Suprapubic skin (tissue), 4 donors: Measurements from ENCODE around the gene MADD. TPM values are rescaled to one million over a fixed set of nuclear protein-coding genes. Genes with fewer than 3 reads are reported as not detected.
"Not testable (repeated sequence)": the region's sequence is repeated elsewhere in the genome, so short reads cannot be mapped to it uniquely, and the experiment has no call there.

Experiments
- DNase-seq, 2 donors: peaks; one replicate each; pipeline ENCODE4 v3.0.0-alpha.2; 2019; ENCODE audit warnings: low spot score in 2 of 2
- H3K27ac ChIP-seq: fragments of 200-600 bp; sonication (generic); one replicate; pipeline ENCODE4 v1.5.1; 2019
- H3K27me3 ChIP-seq: fragments of 200-600 bp; sonication (generic); one replicate; pipeline ENCODE4 v1.5.1; 2019
- H3K36me3 ChIP-seq: fragments of 200-600 bp; sonication (generic); one replicate; pipeline ENCODE4 v1.5.1; 2019
- H3K4me1 ChIP-seq: fragments of 200-600 bp; sonication (generic); one replicate; pipeline ENCODE4 v1.5.1; 2019
- H3K4me3 ChIP-seq: fragments of 200-600 bp; sonication (generic); one replicate; pipeline ENCODE4 v1.5.1; 2019; ENCODE audit warnings: mild to moderate bottlenecking
- H3K9me3 ChIP-seq: fragments of 200-600 bp; sonication (generic); one replicate; pipeline ENCODE4 v1.5.1; 2019
- CTCF ChIP-seq, 2 donors: fragments of 200-600 bp in 1 of 2; fragments of 450-650 bp in 1 of 2; sonication (generic) in 1 of 2; IDR thresholded peaks; one replicate each; pipeline ENCODE4 v1.5.1; 2016 to 2019; ENCODE audit warnings: antibody characterized with exemption in 2 of 2, mild to moderate bottlenecking in 1 of 2, moderate library complexity in 1 of 2
- EP300 ChIP-seq: sonication (generic); formaldehyde crosslinking; IDR thresholded peaks from one replicate; pipeline ENCODE4 v1.6.1; 2017; ENCODE audit warnings: antibody characterized with exemption
- POLR2A ChIP-seq, 2 donors: fragments of 450-650 bp; IDR thresholded peaks; one replicate each; pipeline ENCODE4 v1.6.1; 2017; ENCODE audit warnings: antibody characterized with exemption in 2 of 2, mild to moderate bottlenecking in 2 of 2, moderate library complexity in 2 of 2
- POLR2AphosphoS5 ChIP-seq, 3 donors: sonication (generic); formaldehyde crosslinking; IDR thresholded peaks; one replicate each; pipeline ENCODE4 v1.6.1; 2017; ENCODE audit warnings: antibody characterized with exemption in 3 of 3
- WGBS: methylation state at CpG from one replicate; pipeline ENCODE4 v1.1.5; 2018; 5-methylcytosine and 5-hydroxymethylcytosine counted together
- total RNA-seq, 4 donors: library from RNA; depleted of rRNA; stranded (reverse); fragments of >200 nt; gene quantifications; one replicate each; pipeline ENCODE4 v1.1.0, GENCODE V29; 2016

Gene MADD
- total RNA-seq, 4 donors from 2014 or later: 47.1 to 91.1 (median 71.3) TPM

- H3K27ac ChIP-seq: no peak overlapping the region
Measured at GRCh38 chr11:47332791-47333525, 63.0 kb downstream of the MADD start.

GRCh38 chr11:47333526-47333845 is 63.6 kb downstream of the MADD start:
- 85% methylated on average over 4 of the region's 14 CpGs for WGBS
- Histone ChIP-seq H3K9me3 (no peaks in the 10 kb centered on the region), H3K27me3 (no peaks in the 10 kb centered on the region), H3K4me3 (no peak overlapping the region), H3K36me3 (peaks cover 5% of the 10 kb centered on the region), H3K27ac (no peak overlapping the region), H3K4me1 (peaks cover 27% of the 10 kb centered on the region)
- TF ChIP-seq CTCF (IDR thresholded peaks at IDR 0.05) (no peak), POLR2AphosphoS5 (IDR thresholded peaks at IDR 0.05) (no peak), EP300 (no peak), POLR2A (IDR thresholded peaks at IDR 0.05) (no peak)
- DNase-seq: no peak

More at GRCh38 chr11:47332791-47333525, 63.0 kb downstream of the MADD start:
- H3K4me3 ChIP-seq: no peak overlapping the region
- no peak for DNase-seq
- WGBS: 91% methylated on average over 15 of the region's 20 CpGs
- no peaks in the 10 kb centered on the region for H3K9me3 ChIP-seq
- H3K36me3 ChIP-seq: peaks cover 5% of the 10 kb centered on the region
- H3K4me1 ChIP-seq: peaks cover 27% of the 10 kb centered on the region
- TF ChIP-seq EP300: no peak
- no peak for TF ChIP-seq CTCF (IDR thresholded peaks at IDR 0.05)
- TF ChIP-seq POLR2A (IDR thresholded peaks at IDR 0.05): no peak
- TF ChIP-seq POLR2AphosphoS5 (IDR thresholded peaks at IDR 0.05): no peak
- H3K27me3 ChIP-seq: no peaks in the 10 kb centered on the region

- Histone ChIP-seq H3K4me3 (no peak overlapping the region), H3K4me1 (peaks cover 27% of the 10 kb centered on the region), H3K27ac (no peak overlapping the region), H3K9me3 (no peaks in the 10 kb centered on the region), H3K36me3 (peaks cover 5% of the 10 kb centered on the region), H3K27me3 (no peaks in the 10 kb centered on the region)
- TF ChIP-seq POLR2AphosphoS5 (IDR thresholded peaks at IDR 0.05): no peak
- no peak for TF ChIP-seq CTCF (IDR thresholded peaks at IDR 0.05)
- no peak for TF ChIP-seq EP300
- TF ChIP-seq POLR2A (IDR thresholded peaks at IDR 0.05): no peak
- no peak for DNase-seq
- WGBS: 98% methylated on average over 4 of the region's 8 CpGs
Measured at GRCh38 chr11:47333886-47334443, 64.0 kb downstream of the MADD start.

- peaks cover 22% of the 10 kb centered on the region for H3K4me1 ChIP-seq
- H3K36me3 ChIP-seq, H3K27me3 ChIP-seq, DNase-seq, H3K9me3 ChIP-seq, H3K27ac ChIP-seq, H3K4me3 ChIP-seq: not testable (repeated sequence)
- WGBS: 95% methylated on average over 14 of the region's 16 CpGs
Measured at GRCh38 chr11:47334699-47335411, 64.9 kb downstream of the MADD start.

GRCh38 chr11:47335733-47336132 is 65.8 kb downstream of the MADD start:
- H3K36me3 ChIP-seq: no peaks in the 10 kb centered on the region
- no peak overlapping the region for H3K27ac ChIP-seq
- no peak overlapping the region for H3K4me3 ChIP-seq
- no peaks in the 10 kb centered on the region for H3K27me3 ChIP-seq
- TF ChIP-seq EP300: no peak
- TF ChIP-seq CTCF (IDR thresholded peaks at IDR 0.05): no peak
- no peak for TF ChIP-seq POLR2A (IDR thresholded peaks at IDR 0.05)
- no peak for TF ChIP-seq POLR2AphosphoS5 (IDR thresholded peaks at IDR 0.05)
- DNase-seq: no peak
- no peaks in the 10 kb centered on the region for H3K9me3 ChIP-seq
- WGBS: 89% methylated on average over 9 of the region's 9 CpGs
- peaks cover 14% of the 10 kb centered on the region for H3K4me1 ChIP-seq
